Spleen (tissue), 11 donors: ENCODE measurements around the gene GNPTAB. TPM values are rescaled to one million over a fixed set of nuclear protein-coding genes. Genes with fewer than 3 reads are reported as not detected.

Source experiments
- DNase-seq: peaks from one replicate; pipeline ENCODE4 v3.0.0-alpha.2; 2020
- H3K27ac ChIP-seq, 8 donors: fragments of 200-600 bp; sonication (generic) in 7 of 8; 1 replicate in 4 of 8; 2 replicates in 4 of 8; pipeline versions ENCODE4 v1.5.0 to v1.8.0; 2016 to 2021; ENCODE audit warnings: inconsistent platforms in 4 of 8, mild to moderate bottlenecking in 4 of 8, moderate library complexity in 1 of 8
- H3K27me3 ChIP-seq, 7 donors: fragments of 200-600 bp; sonication (generic) in 6 of 7; replicated peaks in 1 of 7; 1 replicate in 4 of 7; 2 replicates in 3 of 7; pipeline versions ENCODE4 v1.5.0 to v1.8.0; 2016 to 2021; ENCODE audit warnings: inconsistent platforms in 3 of 7, mild to moderate bottlenecking in 1 of 7
- H3K36me3 ChIP-seq, 6 donors: fragments of 200-600 bp; sonication (generic) in 5 of 6; 1 replicate in 4 of 6; 2 replicates in 2 of 6; pipeline versions ENCODE4 v1.5.0 to v1.8.0; 2016 to 2021; ENCODE audit warnings: inconsistent platforms in 2 of 6
- H3K4me1 ChIP-seq, 6 donors: fragments of 200-600 bp; sonication (generic) in 5 of 6; 1 replicate in 3 of 6; 2 replicates in 3 of 6; pipeline versions ENCODE4 v1.5.0 to v1.8.0; 2016 to 2021; ENCODE audit warnings: inconsistent platforms in 3 of 6
- H3K4me3 ChIP-seq, 8 donors: fragments of 200-600 bp; sonication (generic) in 7 of 8; 1 replicate in 4 of 8; 2 replicates in 4 of 8; pipeline versions ENCODE4 v1.5.0 to v1.8.0; 2016 to 2021; ENCODE audit warnings: inconsistent platforms in 4 of 8, mild to moderate bottlenecking in 4 of 8, moderate library complexity in 2 of 8
- H3K9me3 ChIP-seq, 8 donors: fragments of 200-600 bp; sonication (generic) in 7 of 8; 1 replicate in 4 of 8; 2 replicates in 4 of 8; pipeline versions ENCODE4 v1.5.0 to v1.8.0; 2016 to 2021; ENCODE audit warnings: inconsistent platforms in 4 of 8
- CTCF ChIP-seq, 11 experiments: fragments of 200-600 bp in 7 of 11; fragments of 450-650 bp in 4 of 11; sonication (generic) in 4 of 11; IDR thresholded peaks in 8 of 11; conservative IDR thresholded peaks in 3 of 11; 1 replicate in 7 of 11; 2 replicates in 4 of 11; pipeline versions ENCODE4 v1.4.0 to v1.8.0; 2016 to 2021; ENCODE audit warnings: antibody characterized with exemption in 11 of 11, inconsistent platforms in 4 of 11, mild to moderate bottlenecking in 1 of 11
- POLR2A ChIP-seq, 3 donors: fragments of 450-650 bp; IDR thresholded peaks; one replicate each; pipeline ENCODE4 v1.5.1; 2017; ENCODE audit warnings: antibody characterized with exemption in 3 of 3, mild to moderate bottlenecking in 1 of 3
- POLR2AphosphoS5 ChIP-seq, 3 donors: sonication (generic); formaldehyde crosslinking; IDR thresholded peaks; one replicate each; pipeline ENCODE4 v1.5.1; 2017; ENCODE audit warnings: antibody characterized with exemption in 3 of 3
- WGBS, 5 donors: extraction: QIAGEN DNeasy Blood & Tissue Kit in 3 of 5; methylation state at CpG; one replicate each; pipeline versions ENCODE4 v1.1.5 to v1.1.7; 2013 to 2018; 5-methylcytosine and 5-hydroxymethylcytosine counted together
- intact Hi-C: fragments of 100-400 bp; cut with DNase I; formaldehyde crosslinking; loops from one replicate; pipeline ENCODE4 v1.15.0; 2023; ENCODE audit warnings: low total_unique reads
- polyA plus RNA-seq, 3 donors: library from polyadenylated mRNA; stranded (reverse); fragments of 200-250 nt; gene quantifications; one replicate each; pipeline ENCODE4 v1.2.1, GENCODE V29; 2013
- total RNA-seq, 7 donors: library from RNA; depleted of rRNA in 3 of 7; stranded (reverse); fragments of >200 nt in 3 of 7; fragmentation: NEBNext Ultra II Directional in 4 of 7; extraction: Animal tissue kit (Norgen Biotek cat#: 25700) in 4 of 7; gene quantifications; one replicate each; pipeline versions ENCODE4 v1.1.0 to v1.2.1, GENCODE V29; 2016 to 2021
- donor health status: healthy with polysubstance abuse.
- donor health status: DM: no; HTN: no; CAD: no; lungs with moderate emphysema.
- donor health status: DM: no; HTN: no; CAD: no.
- donor health status: Bipolar disorder and iron deficiency.
- donor health status: healthy.
- donor health status: DM: no; HTN: no; CAD: no.
- donor health status: DM: yes; HTN: yes; CAD: no.

The GNPTAB gene
- total and polyA plus RNA-seq, 10 donors: 9.3 to 90.8 (median 45.2) TPM

- 68 to 87% (median 73%) methylated on average over 3 of the region's 3 CpGs for WGBS, 5 donors
- Histone ChIP-seq H3K4me1 (peaks cover 0 to 28% (median 7%) of the 10 kb centered on the region in 6 donors), H3K27me3 (no peaks in the 10 kb centered on the region), H3K36me3 (peaks cover 0 to 82% (median 12%) of the 10 kb centered on the region in 6 donors), H3K27ac (no peak overlapping the region), H3K4me3 (no peak overlapping the region), H3K9me3 (no peaks in the 10 kb centered on the region)
- intact Hi-C loops: no loop called here
- DNase-seq: no peak
- TF ChIP-seq POLR2AphosphoS5 (IDR thresholded peaks at IDR 0.05): no peak
- TF ChIP-seq CTCF (IDR thresholded peaks at IDR 0.05 in 8 of 11, conservative IDR thresholded peaks at IDR 0.05 in 3 of 11): no peak
- TF ChIP-seq POLR2A (IDR thresholded peaks at IDR 0.05): no peak
These were observed 48.5 kb downstream of the GNPTAB start for GRCh38 chr12:101782273-101782731.

- TF ChIP-seq POLR2AphosphoS5 (IDR thresholded peaks at IDR 0.05) (no peak), POLR2A (IDR thresholded peaks at IDR 0.05) (no peak), CTCF (IDR thresholded peaks at IDR 0.05 in 8 of 11, conservative IDR thresholded peaks at IDR 0.05 in 3 of 11) (no peak)
- DNase-seq: no peak
- Histone ChIP-seq H3K9me3 (no peaks in the 10 kb centered on the region), H3K4me1 (peaks cover 0 to 32% (median 7%) of the 10 kb centered on the region in 6 donors), H3K4me3 (no peak overlapping the region), H3K36me3 (peaks cover 0 to 82% (median 11%) of the 10 kb centered on the region in 6 donors), H3K27ac (no peak overlapping the region), H3K27me3 (no peaks in the 10 kb centered on the region)
- WGBS, 5 donors: 77 to 91% (median 84%) methylated on average over 3 of the region's 3 CpGs
- intact Hi-C loops: no loop called here
These were observed 48.9 kb downstream of the GNPTAB start for GRCh38 chr12:101781834-101782233.

- intact Hi-C loops: no loop called here
These were observed 50.2 kb downstream of the GNPTAB start for GRCh38 chr12:101780599-101780998.

More at GRCh38 chr12:101780599-101780998, 50.2 kb downstream of the GNPTAB start:
- TF ChIP-seq POLR2AphosphoS5 (IDR thresholded peaks at IDR 0.05) (no peak), POLR2A (IDR thresholded peaks at IDR 0.05) (no peak), CTCF (IDR thresholded peaks at IDR 0.05 in 8 of 11, conservative IDR thresholded peaks at IDR 0.05 in 3 of 11) (no peak)
- Histone ChIP-seq H3K27me3 (no peaks in the 10 kb centered on the region), H3K4me3 (no peak overlapping the region), H3K9me3 (no peaks in the 10 kb centered on the region), H3K27ac (no peak overlapping the region), H3K36me3 (peaks cover 0 to 83% (median 11%) of the 10 kb centered on the region in 6 donors), H3K4me1 (peaks cover 0 to 38% (median 7%) of the 10 kb centered on the region in 6 donors)
- no peak for DNase-seq
- 37 to 66% (median 55%) methylated on average over 2 of the region's 2 CpGs for WGBS, 5 donors
